HG02610 (cell line): ENCODE results near the gene TRIM69.
"Not testable (repeated sequence)": the region's sequence is repeated elsewhere in the genome, so short reads cannot be mapped to it uniquely, and the experiment has no call there.

Experiments used
- ATAC-seq: cut with Tn5 transposase; IDR thresholded peaks from one replicate; pipeline ENCODE4 v1.9.1; 2021; ENCODE audit warnings: mild to moderate bottlenecking, moderate library complexity; ENCODE audit not compliant: unreplicated experiment

TRIM69 gene

GRCh38 chr15:44735482-44736180 lies 697 bp upstream of the TRIM69 start:
- ATAC-seq: peak; percentile 47

- no peak for ATAC-seq
These were observed 2.1 kb downstream of the TRIM69 start for GRCh38 chr15:44738340-44738984.

DNA sequence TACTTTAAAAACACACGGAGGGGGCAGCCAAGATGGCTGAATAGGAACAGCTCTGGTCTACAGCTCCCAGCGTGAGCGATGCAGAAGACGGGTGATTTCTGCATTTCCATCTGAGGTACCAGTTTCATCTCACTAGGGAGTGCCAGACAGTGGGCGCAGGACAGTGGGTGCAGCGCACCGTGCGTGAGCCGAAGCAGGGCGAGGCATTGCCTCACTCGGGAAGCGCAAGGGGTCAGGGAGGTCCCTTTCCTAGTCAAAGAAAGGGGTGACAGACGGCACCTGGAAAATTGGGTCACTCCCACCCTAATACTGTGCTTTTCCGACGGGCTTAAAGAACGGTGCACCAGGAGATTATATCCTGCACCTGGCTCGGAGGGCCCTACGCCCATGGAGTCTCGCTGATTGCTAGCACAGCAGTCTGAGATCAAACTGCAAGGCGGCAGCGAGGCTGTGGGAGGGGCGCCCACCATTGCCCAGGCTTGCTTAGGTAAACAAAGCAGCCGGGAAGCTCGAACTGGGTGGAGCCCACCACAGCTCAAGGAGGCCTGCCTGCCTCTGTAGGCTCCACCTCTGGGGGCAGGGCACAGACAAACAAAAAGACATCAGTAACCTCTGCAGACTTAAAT lies 3.0 kb downstream of the TRIM69 start:
- ATAC-seq: not testable (repeated sequence)

GRCh38 chr15:44743454-44743853 lies 7.1 kb downstream of the TRIM69 start:
- ATAC-seq: not testable (repeated sequence)

- ATAC-seq: no peak
These were observed 17.0 kb downstream of the TRIM69 start for GRCh38 chr15:44753345-44753744.

- ATAC-seq: no peak
These were observed 26.9 kb downstream of the TRIM69 start for GRCh38 chr15:44763187-44763586.

DNA sequence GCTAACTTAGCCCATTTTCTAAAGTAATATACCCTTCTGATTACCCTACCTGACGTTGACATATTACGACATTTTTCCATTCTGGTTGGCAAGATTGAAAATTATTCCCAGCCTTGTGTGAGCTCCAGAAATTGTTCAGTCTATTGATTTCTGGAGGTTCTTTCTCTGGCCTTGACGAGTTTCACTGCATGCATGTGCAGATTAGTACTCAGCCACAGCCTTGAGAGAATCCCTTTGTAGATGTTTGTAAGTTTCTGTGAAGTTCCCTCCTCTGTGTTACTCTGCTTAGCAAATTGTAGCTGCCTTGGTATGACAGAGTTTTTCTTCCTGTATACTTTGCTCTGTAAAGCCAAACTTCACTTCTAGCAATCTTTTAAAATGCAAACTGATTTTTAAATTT lies 27.5 kb downstream of the TRIM69 start:
- no peak for ATAC-seq

GRCh38 chr15:44765036-44765435 lies 28.7 kb downstream of the TRIM69 start:
- no peak for ATAC-seq

DNA sequence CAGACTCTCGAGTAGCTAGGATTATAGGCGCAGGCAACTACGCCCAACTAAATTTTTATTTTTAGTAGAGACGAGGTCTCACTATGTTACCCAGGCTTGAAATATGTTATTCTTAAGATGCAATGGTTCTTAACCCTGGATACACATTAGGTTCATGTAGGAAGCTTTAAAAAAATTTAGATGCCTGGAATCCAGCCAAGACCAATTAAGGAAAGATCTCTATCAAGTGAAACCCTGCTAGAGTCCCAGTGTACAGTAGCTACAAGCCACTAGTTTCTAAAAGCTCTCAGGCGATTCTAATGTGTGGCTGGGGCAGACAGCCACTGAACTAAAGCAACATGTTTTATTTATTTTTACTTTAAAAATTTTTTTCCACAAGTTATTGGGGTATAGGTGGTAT lies 33.2 kb downstream of the TRIM69 start:
- ATAC-seq: no peak

GRCh38 chr15:44770715-44771114 lies 34.4 kb downstream of the TRIM69 start:
- ATAC-seq: not testable (repeated sequence)

GRCh38 chr15:44775953-44776352 lies 39.6 kb downstream of the TRIM69 start:
- no peak for ATAC-seq

DNA sequence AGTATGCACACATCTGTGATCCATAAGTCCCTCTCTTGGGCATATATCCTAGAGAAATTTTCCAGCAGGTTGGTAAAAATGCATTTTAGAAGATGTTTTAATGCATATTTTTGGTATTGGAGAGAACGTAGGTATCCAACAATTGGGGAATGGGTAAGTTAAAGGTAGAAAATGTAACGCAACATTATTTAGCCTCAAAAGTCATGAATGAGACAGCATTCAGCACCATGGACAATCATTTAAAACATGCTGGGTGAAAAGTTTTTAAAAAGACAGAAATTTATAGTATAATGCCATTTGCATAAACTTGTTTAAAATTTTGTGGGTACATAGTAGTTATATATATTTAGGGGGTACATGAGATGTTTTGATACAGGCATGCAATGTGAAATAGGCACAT lies 43.4 kb downstream of the TRIM69 start:
- no peak for ATAC-seq

- ATAC-seq: no peak
These were observed 44.3 kb downstream of the TRIM69 start for GRCh38 chr15:44780608-44781007.

GRCh38 chr15:44781128-44781810 lies 44.9 kb downstream of the TRIM69 start:
- ATAC-seq: no peak

- ATAC-seq: no peak
These were observed 46.2 kb downstream of the TRIM69 start for GRCh38 chr15:44782516-44782915.

DNA sequence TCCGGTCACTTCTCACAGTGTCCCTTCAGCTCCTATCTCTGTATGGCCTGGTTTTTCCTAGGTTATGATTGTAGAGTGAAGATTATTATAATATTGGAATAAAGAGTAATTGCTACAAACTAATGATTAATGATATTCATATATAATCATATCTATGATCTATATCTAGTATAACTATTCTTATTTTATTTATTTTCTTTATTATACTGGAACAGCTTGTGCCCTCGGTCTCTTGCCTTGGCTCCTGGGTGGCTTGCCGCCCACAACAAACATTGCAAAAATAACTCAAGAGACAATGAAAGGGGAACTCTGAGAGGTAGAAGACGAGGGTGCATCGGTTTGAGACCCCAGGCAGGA lies 48.6 kb downstream of the TRIM69 start:
- ATAC-seq: not testable (repeated sequence)

DNA sequence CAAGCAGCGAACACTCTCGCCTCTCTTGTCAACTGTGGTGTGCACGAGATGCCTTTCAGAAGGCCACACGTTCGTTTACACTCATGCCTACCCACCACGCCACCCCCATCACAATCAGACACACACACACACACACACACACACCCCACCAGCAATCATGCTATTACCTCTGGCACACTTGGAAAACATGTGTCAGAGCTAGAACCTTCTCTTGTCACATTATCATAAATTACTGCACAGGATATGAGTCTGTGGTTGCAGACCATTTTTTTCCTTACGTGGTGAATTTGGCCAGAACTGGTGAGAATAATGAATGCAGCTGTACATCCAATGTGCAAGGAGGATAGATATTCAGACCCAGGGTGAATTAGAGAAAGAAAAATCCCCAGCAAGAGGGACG lies 52.4 kb downstream of the TRIM69 start:
- no peak for ATAC-seq

GRCh38 chr15:44790215-44790614 lies 53.9 kb downstream of the TRIM69 start:
- ATAC-seq: no peak

GRCh38 chr15:44790656-44791055 lies 54.3 kb downstream of the TRIM69 start:
- ATAC-seq: no peak

DNA sequence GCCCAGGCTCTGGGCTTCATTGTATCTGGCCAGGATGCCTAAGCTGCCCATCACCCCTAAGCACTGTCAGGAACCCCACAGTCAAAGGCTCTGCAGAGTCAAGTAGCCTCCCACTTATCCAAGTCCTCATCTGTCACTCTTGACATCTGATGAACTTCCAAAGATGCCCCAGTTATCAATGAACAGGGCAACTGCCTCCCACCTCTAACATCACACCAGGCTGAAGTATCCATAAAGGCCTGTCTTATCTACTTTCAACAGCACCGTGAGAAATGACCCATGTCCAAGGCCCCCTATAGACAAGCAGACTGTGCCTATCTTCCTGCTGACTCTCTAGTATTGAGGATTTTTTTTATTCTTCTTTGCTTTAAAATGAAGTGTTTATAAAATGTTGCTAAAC lies 56.4 kb downstream of the TRIM69 start:
- ATAC-seq: no peak

DNA sequence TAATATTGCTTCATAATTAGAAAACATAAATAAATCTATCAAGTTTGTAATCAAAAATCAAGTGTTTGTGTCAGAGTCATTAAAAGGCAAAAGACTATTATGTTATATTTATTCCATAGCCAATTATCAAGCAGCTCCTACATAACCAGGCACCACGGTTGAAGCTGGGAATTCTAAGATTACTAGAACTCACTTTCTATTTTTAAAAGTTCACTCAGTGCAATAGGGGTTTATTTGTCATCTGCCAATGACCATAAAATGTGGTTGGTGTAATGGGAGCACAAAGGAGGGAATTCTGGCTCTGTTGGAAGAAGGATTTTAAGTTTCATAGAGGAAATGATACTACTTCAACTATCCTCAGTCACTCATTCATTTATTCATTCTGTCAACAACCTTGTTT lies 57.7 kb downstream of the TRIM69 start:
- ATAC-seq: no peak

- ATAC-seq: no peak
These were observed 60.2 kb downstream of the TRIM69 start for GRCh38 chr15:44796508-44796907.
